ENCODE measurements around the gene RPLP2. TPM values are rescaled to one million over a fixed set of nuclear protein-coding genes. Genes with fewer than 3 reads are reported as not detected.

Gene RPLP2
- total RNA-seq: 1,000 to 10,000 TPM; 1,371 to 1,375 TPM
- long read RNA-seq, transcript RPLP2-201 (5 exons, 781 nt): major isoform, 18 of 24 reads
- long read RNA-seq, partial matches to known transcripts: 0 of 24 reads
- long read RNA-seq, other reads (novel, unspliced or antisense): 3 of 24 reads

DNA sequence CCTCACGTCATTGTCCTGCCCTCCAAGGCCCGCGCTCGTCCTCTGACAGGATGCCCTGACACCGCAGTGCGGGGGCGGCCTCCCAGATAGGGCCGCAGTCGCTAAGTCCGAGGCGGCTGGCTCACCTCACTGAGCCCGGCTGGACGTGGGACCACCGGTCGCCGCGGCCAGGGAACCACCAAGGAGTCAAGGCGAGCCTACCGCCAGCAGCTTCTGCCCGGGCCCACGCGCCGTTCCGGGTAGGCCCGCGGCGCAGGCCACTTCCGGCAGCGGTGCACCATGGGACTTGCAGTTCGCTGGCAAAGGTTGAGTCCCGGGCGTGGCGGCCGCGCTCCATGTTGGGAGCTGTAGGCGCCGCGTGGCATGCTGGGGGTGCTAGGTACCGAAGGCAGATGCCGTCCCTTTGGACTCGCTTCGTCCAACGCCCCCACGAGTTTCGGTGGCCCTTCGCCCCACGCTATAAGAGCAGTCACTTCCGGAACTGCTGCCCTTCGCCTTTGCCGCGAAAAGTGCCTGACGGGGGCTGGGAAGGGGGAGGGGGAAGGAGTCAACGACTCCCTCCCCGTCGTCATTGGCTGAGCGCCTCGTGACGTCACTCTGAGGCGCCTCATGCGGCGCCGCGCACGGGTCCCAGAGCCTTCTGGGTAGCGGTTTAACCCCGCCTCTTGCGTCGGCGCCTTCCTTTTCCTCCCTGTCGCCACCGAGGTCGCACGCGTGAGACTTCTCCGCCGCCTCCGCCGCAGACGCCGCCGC lies at the start of gene RPLP2:
TSS of gene RPLP2 (plus strand) at position 681 of the 753 bp plus-strand sequence. CDS start 268 bp downstream, outside the sequence.
- peak; percentile 99 for DNase-seq
- ATAC-seq: peak; percentile 90 to 93
- intact Hi-C loops (cut with DNase I): no loop called here

DNA sequence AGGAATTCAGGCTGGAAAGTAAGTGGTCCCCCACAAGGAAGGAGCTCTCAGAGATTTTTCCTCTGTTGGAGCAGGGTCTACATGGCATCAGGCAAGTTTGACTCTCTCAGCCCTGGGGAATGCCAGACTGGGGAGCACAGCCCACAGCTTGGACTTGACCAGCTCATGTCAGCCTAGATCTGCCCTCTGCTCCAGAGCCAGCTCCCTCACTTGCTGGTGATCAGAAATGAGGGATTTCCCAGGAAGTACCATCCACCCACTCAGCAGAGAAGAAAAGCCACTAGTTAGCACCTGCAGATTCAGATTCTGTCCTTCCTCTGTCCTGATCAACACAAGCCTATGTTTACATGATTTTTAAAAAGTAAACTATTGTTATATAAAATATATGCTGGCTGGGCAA lies 49.5 kb upstream of the RPLP2 start:
- no peak for DNase-seq
- intact Hi-C loops (cut with DNase I): no loop called here
- no peak for ATAC-seq

DNA sequence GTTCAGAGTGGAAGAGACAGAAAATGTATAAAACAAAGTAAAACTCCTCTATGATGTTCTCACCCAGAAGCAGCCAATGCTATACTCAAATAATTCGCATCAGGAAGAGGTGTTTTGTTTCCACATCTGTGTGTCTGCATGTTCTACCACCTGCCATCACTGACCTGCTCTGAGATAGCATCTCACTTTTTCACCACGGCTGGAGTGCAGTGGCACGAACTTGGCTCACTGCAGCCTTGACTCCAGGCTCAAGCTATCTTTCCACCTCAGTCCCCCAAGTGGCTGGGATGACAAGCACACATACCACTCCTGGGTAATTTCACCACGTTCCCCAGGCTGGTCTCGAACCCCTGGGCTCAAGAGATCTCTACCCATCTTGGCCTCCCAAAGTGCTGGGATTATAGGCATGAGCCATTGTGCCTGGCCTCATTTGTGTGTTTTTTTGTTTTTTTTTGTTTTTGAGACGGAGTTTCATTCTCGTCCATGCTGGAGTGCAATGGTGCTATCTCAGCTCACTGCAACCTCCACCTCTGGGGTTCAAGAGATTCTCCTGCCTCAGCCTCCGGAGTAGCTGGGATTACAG lies 48.1 kb upstream of the RPLP2 start:
- intact Hi-C loops (cut with DNase I): no loop called here
- DNase-seq: no peak
- no peak for ATAC-seq

DNA sequence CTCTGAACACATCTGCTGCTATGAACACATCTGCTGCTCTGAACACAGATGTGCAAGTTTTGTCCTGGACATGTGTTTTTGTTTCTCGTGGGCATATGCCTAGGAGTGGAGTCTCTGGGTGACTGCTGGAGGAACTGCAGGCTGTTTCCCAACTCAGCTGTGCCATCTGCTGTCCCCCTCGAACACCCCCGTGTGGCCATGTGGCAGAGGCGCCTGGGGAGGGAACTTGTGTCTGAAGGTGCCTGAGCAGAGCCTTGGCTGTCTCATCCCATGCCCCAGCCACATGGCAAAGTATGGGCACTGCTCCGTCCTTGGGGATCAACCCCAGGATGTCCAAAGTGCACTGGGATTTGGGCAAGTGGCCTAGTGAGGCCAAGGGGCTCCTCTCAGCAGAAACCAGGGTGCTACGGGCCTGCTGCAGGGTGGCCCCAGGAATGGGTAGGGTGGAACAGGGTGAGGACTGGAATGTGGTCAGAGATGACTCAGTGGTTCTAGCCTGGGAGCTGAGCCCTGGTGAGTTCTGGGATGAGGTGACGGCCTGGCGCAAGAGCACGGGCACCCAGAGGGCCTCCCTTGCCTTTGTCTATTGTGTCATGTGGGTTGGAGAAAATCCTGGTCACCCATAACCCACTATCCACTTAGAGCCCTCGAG lies 47.2 kb upstream of the RPLP2 start:
- ATAC-seq (peak; percentile 14 to 74), DNase-seq (no peak)
- intact Hi-C loops (cut with DNase I): no loop called here

DNA sequence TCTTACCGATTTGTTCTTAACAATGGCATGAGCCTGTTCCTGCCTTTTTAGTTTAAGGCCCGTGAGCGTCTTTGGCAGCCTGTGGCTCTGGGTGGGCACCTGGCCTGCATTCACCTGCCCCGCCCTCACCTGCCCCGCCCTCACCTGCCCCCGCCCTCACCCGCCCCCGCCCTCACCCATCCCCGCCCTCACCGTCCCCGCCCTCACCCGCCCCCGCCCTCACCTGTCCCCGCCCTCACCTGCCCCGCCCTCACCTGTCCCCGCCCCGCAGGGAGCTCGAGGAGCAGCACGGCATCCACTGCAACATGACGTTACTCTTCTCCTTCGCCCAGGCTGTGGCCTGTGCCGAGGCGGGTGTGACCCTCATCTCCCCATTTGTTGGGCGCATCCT lies 46.7 kb upstream of the RPLP2 start:
- DNase-seq: no peak
- intact Hi-C loops (cut with DNase I): no loop called here
- no peak for ATAC-seq

DNA sequence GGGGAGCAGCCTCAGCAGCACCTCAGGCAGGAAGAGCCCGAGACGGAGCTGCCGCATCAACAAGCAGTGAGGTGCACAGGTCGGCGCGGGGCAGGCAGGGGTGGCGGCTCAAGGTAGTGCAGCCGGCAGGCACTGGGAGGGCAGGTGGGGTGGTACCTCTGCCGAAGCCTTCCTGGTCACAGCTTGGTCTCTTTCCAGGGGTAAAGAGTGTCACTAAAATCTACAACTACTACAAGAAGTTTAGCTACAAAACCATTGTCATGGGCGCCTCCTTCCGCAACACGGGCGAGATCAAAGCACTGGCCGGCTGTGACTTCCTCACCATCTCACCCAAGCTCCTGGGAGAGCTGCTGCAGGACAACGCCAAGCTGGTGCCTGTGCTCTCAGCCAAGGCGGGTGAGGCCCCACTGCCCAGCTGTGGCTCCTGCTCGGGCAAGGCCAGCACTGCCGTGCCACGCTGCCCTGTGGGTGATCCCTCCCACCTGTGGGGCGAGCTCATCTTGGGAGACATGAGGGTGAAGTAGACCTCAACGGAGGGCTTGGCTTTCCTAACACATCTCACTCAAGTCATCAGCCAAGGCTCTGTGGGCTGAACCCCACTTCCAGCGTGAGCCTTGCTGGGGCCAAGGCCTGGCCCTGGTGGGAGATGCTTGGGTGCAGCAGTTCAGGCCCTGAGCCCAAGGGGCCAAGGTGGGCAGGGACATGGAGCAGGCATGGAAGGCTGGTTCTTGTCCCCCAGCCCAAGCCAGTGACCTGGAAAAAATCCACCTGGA lies 46.0 kb upstream of the RPLP2 start:
- ATAC-seq: peak in 1 of 2 donors; percentile 7
- DNase-seq: no peak
- intact Hi-C loops (cut with DNase I): no loop called here

DNA sequence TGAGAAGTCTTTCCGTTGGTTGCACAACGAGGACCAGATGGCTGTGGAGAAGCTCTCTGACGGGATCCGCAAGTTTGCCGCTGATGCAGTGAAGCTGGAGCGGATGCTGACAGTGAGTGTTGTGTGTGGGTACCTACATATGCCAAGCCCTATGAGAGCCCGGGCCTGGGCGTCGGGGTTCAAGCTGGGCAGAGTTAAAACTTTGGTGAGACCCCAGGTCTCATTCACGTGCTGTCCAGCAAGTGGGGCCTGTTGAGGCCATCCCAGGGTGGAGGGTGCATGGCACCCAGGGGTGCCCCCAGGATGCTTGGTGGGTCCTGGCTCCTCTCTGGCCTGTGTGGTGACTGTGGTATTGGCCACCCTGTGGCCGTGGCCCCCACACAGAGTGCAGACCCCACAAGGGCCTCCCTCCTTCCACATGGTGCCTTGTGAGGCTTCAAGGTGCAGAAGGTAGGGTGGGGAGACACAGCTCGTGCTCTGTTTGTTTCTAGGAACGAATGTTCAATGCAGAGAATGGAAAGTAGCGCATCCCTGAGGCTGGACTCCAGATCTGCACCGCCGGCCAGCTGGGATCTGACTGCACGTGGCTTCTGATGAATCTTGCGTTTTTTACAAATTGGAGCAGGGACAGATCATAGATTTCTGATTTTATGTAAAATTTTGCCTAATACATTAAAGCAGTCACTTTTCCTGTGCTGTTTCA lies 45.3 kb upstream of the RPLP2 start:
- intact Hi-C loops (cut with DNase I): no loop called here

DNA sequence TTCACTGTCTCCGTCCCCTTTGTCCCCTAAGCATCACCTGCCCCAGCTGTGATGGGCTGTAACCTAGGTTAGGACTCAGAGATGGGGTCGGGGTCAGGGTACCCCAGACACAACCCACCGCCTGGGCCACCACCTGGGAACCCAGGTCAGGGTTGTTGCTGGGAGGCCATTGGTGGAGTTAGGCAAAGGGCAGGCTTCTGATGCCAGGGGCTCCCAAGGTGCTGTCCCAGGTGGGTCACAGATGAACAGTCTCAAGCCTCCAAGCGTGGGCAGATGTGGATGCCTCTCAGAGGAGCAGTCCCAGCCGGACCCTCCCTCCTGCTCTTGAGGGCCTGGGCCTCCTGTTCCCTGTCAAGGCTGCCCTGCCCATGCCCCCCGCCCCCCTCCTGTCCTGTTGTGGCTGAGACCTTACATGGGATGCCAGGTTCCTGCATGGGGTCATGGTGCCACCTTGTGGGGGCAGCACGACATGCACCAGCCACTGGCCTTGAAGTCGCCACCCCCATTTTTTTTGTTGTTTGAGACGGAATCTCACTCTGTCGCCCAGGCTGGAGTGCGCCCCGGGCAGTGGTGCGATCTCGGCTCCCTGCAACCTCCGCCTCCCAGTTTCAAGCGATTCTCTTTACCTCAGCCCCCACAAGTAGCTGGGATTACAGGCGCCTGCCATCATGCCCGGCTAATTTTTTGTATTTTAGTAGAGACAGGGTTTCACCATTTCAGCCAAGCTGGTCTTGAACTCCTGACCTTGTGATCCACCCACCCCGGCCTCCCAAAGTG lies 44.6 kb upstream of the RPLP2 start:
- intact Hi-C loops (cut with DNase I): no loop called here
- peak; percentile 60 for DNase-seq
- ATAC-seq: peak; percentile 36 to 48

More for the DNA sequence above, 45.3 kb upstream of the RPLP2 start:
- DNase-seq (no peak), ATAC-seq (peak in 1 of 2 donors; percentile 6)

DNA sequence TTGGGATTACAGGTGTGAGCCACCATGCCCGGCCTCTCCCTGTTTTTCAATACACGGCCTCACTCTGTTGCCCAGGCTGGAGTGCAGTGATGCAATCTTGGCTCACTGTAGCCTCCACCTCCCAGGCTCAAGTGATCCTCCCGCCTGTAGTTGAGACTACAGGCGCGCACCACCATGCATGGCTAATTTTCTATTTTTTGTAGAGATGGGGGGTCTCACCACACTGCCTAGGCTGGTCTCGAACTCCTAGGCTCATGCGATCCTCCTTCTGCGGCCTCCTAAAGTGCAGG lies 44.0 kb upstream of the RPLP2 start:
- intact Hi-C loops (cut with DNase I): no loop called here
- ATAC-seq (no peak), DNase-seq (no peak)

DNA sequence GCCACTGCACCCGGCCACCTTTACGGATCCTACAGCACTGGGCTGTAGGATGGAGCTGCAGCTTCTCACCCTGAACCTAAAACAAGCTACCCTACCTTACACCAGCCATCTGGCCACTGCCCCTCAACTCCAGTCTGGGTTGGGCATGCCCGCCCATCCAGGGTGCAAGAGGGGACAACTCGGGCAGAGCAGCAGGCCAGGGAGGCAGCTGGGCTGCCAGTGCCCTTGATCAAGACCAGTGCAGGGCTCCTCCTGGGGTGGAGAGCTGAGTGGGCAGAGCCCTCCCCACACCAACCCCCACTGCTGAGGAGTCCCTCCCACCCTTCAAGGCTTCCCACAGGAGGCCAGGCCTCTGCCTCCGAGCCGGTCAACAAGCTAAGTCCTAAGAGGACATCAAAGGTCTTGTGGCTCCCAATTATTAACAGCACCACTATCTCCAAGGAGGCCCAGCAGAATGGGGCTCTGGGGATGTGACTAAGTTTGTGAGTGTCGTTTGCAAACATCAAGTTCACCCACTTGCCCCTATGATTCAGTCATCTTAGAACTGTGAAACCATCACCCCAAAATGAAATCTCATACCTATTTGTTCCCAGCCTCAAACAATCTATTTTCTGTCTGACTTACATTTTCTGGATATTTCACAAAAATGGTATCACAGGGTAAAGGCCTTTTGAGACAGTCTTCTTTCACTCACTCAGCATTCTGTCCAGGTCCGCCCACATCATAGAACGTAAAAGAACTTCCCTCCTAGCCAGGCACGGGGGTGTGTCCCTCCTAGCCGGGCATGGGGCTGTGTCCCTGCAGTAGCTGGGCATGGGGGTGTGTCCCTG lies 43.4 kb upstream of the RPLP2 start:
- no peak for DNase-seq
- intact Hi-C loops (cut with DNase I): no loop called here

DNA sequence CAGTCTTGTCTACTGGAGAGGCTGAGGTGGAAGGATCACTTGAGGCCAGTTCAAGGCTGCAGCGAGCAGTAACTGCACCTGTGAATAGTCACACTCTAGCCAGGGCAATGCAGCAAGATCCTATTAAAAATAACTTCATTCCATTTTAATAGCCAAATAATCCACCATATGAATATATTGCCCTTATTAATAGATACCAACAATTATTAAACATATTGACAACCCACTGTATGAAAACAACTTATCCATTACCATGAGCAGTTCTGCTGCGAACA lies 42.9 kb upstream of the RPLP2 start:
- intact Hi-C loops (cut with DNase I): no loop called here
- ATAC-seq (no peak), DNase-seq (no peak)

More for the DNA sequence above, 43.4 kb upstream of the RPLP2 start:
- ATAC-seq: no peak

DNA sequence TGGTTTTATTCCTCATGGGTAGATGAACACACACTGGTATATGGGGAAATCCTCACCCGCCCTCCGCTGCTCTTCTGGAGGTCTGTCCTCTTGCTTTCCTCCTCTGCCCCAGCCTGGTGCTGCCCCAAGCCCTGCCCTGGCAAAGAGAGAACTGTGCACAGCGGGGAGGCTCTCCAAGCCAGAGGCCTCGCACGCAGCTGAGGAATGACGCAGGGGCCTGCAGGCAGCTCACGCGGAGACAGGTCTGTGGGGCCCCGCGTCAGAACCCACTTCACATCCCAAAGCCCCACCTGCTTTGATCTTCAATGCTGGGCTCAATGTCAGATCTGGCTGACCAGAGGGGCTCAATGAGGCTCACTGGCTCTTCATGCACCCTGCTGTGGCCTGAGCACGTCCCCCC lies 42.5 kb upstream of the RPLP2 start:
- DNase-seq (no peak), ATAC-seq (no peak)
- intact Hi-C loops (cut with DNase I): no loop called here

DNA sequence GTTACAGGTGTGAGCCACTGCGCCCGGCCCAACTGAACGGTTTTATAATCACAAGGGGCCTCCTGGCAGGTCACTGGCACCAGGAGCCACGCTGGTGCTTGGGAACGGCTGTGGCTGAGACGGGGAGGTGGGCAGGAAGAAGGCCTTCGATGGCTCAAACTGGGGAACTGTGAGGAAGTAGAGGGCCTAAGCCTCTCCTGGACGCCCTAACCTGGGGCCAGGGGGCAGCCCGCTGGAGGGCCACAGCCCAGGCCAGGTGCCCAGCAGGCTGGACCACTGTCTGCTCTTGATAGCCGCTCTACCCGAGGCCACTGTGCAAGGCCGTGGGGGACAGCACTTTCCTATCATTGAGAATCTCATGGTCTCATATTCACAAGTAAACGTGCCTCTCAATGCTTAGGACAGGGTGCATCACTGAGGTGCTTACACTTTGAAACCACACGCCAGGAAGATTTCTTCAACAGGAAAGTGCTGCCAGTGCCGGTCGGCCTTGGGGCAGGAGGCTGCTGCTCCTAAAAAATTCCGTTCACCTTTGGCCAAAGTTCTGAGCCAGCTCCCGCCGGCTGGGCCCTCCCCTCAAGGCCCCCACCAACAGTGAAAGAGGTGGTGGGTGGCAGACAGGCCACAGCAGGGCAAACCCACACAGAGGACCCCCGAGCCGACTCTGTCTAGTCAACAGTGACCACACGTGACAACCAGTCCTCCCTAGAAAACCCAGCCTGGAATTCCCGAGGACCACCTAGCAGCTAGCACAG lies 39.7 kb upstream of the RPLP2 start:
- DNase-seq (no peak), ATAC-seq (no peak)
- intact Hi-C loops (cut with DNase I): no loop called here

DNA sequence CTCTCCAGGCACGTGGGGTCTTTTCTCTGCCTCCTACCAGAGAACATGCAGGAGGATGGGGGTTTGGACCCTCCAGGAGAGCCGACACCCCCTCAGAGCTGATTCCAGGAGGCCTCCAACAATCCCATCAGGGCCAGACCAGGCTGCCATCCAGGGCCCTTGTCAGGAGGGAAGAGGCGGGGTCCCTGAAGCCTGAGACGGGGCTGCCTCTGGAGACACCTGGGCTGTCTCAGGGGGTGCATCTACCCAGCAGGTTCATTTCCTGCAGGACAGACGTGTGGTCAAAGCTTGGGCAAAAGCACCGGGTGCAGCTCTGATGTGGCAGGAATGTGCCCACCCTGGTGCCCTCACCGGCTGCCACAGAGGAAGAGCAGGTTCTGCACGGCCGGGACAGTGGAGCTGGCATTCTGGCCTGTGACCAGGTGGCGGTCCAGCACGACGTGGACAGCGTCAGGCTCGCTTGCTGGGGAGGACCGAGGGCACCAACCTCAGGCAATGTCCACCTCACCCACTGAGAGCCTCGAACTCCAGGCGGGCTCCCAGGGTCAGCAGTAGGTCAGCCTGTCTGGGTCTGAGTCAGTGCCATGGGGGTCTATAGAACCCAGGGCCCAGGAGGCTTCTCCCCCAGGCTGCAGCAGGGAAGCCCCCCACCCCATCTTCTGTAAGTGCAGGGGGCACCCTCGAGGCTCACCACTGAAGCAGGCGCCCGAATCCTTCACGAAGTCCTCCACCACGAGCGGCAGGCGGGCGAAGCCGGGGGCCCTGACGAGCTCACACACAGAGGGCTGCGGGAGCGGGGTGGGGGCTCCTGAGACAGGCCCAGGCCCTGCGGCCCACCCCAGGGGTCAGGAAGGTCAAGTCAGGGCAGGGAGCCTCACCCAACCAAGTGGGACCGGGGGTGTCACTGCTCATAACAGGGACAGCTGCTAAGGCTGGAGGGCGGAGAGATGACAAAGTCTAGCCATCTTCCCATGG lies 38.8 kb upstream of the RPLP2 start:
- ATAC-seq (no peak), DNase-seq (no peak)
- intact Hi-C loops (cut with DNase I): no loop called here

DNA sequence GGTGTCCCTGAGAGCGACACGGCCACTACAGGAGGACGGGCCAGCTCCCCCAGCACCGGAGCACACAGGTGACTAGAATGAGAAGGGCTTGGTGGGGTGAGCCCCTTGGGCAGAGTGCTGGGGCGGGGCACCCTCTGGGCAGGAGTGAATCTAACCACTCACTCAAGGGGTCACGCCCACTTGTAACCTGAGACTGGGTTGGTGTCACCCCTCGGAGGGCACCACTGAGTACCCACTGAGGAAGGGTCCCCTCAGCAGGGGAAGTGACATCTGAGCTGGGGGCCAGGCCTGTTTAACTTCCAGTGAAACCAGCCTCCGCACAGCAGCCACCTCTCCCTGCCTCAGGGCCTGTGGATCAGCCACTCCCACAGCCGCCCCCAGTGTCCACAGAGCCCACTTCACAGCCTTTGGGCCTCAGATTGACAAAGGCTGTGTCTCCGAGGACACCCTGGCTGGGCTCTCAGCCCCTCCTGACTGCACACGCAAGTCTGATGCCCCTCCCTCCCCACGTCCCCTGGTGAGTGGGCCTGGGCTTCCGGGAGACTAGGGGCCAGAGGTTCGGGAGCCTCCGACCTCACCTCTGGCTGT lies 38.1 kb upstream of the RPLP2 start:
- ATAC-seq: no peak
- intact Hi-C loops (cut with DNase I): no loop called here
- DNase-seq: no peak

Measured in left cardiac atrium (tissue), 4 donors.